HepG2 (cell line): ENCODE data around the gene ACBD3. TPM values are rescaled to one million over a fixed set of nuclear protein-coding genes. Genes with fewer than 3 reads are reported as not detected.

Experiments
- ATAC-seq: fragments of 200-7000 bp; cut with Tn5 transposase; 3 replicates; pipeline ENCODE4 v1.9.1; 2020; ENCODE audit warnings: mild to moderate bottlenecking, moderate library complexity
- BruUV-seq: library from RNA; stranded (reverse); fragments of 400-500 nt; replicated peaks from 2 replicates; lab custom pipeline; 2021; lab: Mats Ljungman, UMichigan
- CTCF ChIA-PET: fragments of 300-600 bp; formaldehyde crosslinking; extraction: SDS; loops from one replicate; lab custom pipeline; 2021; ENCODE audit warnings: low total read pairs, inconsistent platforms, low intra/inter-chr PET ratio; lab: Yijun Ruan, JAX
- POLR2A ChIA-PET: fragments of 350-600 bp; sonication (Branson Sonifier 250); formaldehyde crosslinking; loops from one replicate; lab custom pipeline; 2020; ENCODE audit warnings: antibody characterized with exemption, inconsistent platforms; lab: Yijun Ruan, JAX
- DNase-seq: peaks from one replicate; pipeline ENCODE4 v3.0.0-alpha.2; 2015; ENCODE audit warnings: low spot score
- FAIRE-seq: peaks from 3 replicates; lab custom pipeline; 2011; peaks lifted over from hg19 to GRCh38; lab: Jason Lieb, UNC
- H2AFZ ChIP-seq: one replicate; pipeline ENCODE4 v1.6.1; 2011; ENCODE audit warnings: low read length, inconsistent platforms
- H3K27ac ChIP-seq: fragments of 300-600 bp; 3 replicates; pipeline ENCODE4 v1.8.0; 2011; ENCODE audit warnings: mixed run types, mild to moderate bottlenecking, mixed read lengths, low read length, inconsistent platforms; ENCODE audit not compliant: insufficient read depth; ENCODE audit errors: extremely low read length
- H3K27me3 ChIP-seq, 2 experiments: fragments of 200-600 bp in 1 of 2; 2 replicates in 1 of 2; 3 replicates in 1 of 2; pipeline versions ENCODE4 v1.6.0 to v1.8.0; 2011; ENCODE audit warnings: low read length in 2 of 2, mild to moderate bottlenecking in 2 of 2, moderate library complexity in 2 of 2, inconsistent platforms in 1 of 2; ENCODE audit not compliant: insufficient read depth in 2 of 2, control insufficient read depth in 1 of 2
- H3K36me3 ChIP-seq, 2 experiments: fragments of 200-600 bp in 1 of 2; replicated peaks in 1 of 2; 2 replicates in 1 of 2; 3 replicates in 1 of 2; pipeline versions ENCODE4 v1.5.1 to v1.8.0; 2011; ENCODE audit warnings: low read length in 2 of 2, inconsistent platforms in 1 of 2; ENCODE audit not compliant: insufficient read depth in 2 of 2, control insufficient read depth in 1 of 2
- H3K4me1 ChIP-seq: 2 replicates; pipeline ENCODE4 v1.5.1; 2012; ENCODE audit warnings: low read length, inconsistent platforms; ENCODE audit not compliant: insufficient read depth
- H3K4me2 ChIP-seq: 2 replicates; pipeline ENCODE4 v1.6.0; 2011; ENCODE audit warnings: low read depth, low read length, inconsistent platforms
- H3K4me3 ChIP-seq, 3 experiments: fragments of 200-600 bp in 1 of 3; sonication (generic), shearing (Covaris generic) in 1 of 3; replicated peaks in 1 of 3; 2 replicates each; pipeline ENCODE4 v1.5.1; 2011 to 2016; ENCODE audit warnings: low read length in 3 of 3, inconsistent platforms in 2 of 3, low read depth in 2 of 3, mild to moderate bottlenecking in 2 of 3, control low read depth in 1 of 3, mixed read lengths in 1 of 3; ENCODE audit not compliant: insufficient read depth in 1 of 3
- H3K79me2 ChIP-seq: one replicate; pipeline ENCODE4 v1.6.1; 2011; ENCODE audit warnings: low read length, inconsistent platforms; ENCODE audit not compliant: insufficient read depth
- H3K9ac ChIP-seq: 2 replicates; pipeline ENCODE4 v1.6.0; 2011; ENCODE audit warnings: mild to moderate bottlenecking, low read depth, low read length, inconsistent platforms; ENCODE audit not compliant: insufficient read depth
- H3K9me3 ChIP-seq: 2 replicates; pipeline ENCODE4 v1.5.1; 2012; ENCODE audit warnings: mild to moderate bottlenecking, low read length
- H4K20me1 ChIP-seq: 2 replicates; pipeline ENCODE4 v1.6.0; 2011; ENCODE audit warnings: inconsistent platforms, mild to moderate bottlenecking, low read length, moderate library complexity; ENCODE audit not compliant: insufficient read depth
- ATF1 ChIP-seq: IDR thresholded peaks from 2 replicates; pipeline ENCODE4 v1.6.1; 2016; ENCODE audit warnings: mild to moderate bottlenecking, control low read depth
- HOMEZ ChIP-seq: IDR thresholded peaks from 2 replicates; pipeline ENCODE4 v1.6.1; 2016; ENCODE audit warnings: low read depth
- HOXA5 ChIP-seq: sonication (generic); formaldehyde crosslinking; IDR thresholded peaks from 2 replicates; pipeline ENCODE4 v1.4.0; 2020; ENCODE audit warnings: missing genetic modification reagents
- IKZF1 ChIP-seq: fragments of 450-650 bp; IDR thresholded peaks from 2 replicates; pipeline ENCODE4 v1.7.1; 2016
- TBL1XR1 ChIP-seq: fragments of 150-350 bp; IDR thresholded peaks from 2 replicates; pipeline ENCODE4 v1.6.1; 2014; ENCODE audit warnings: borderline replicate concordance, low read length; ENCODE audit not compliant: partially characterized antibody
- TBX2 ChIP-seq: sonication (generic); formaldehyde crosslinking; IDR thresholded peaks from 2 replicates; pipeline ENCODE4 v1.5.0; 2020; ENCODE audit warnings: missing genetic modification reagents, mild to moderate bottlenecking, borderline replicate concordance
- ZNF652 ChIP-seq: IDR thresholded peaks from 2 replicates; pipeline ENCODE4 v1.6.1; 2016; ENCODE audit warnings: low read depth, borderline replicate concordance
- ZNF784 ChIP-seq: sonication (generic); formaldehyde crosslinking; IDR thresholded peaks from 2 replicates; pipeline ENCODE4 v1.5.1; 2020; ENCODE audit warnings: missing genetic modification reagents, mild to moderate bottlenecking, borderline replicate concordance
- WGBS: methylation state at CpG from one replicate; pipeline ENCODE4 v1.1.6; 2017; ENCODE audit warnings: low lambda C conversion rate; 5-methylcytosine and 5-hydroxymethylcytosine counted together
- in situ Hi-C: cut with HindIII; loops from 2 replicates; pipeline ENCODE4 v1.10.0; 2017; ENCODE audit warnings: low pct_unique_long_range_greater_than_20kb; ENCODE audit not compliant: extremely low pct_ligation_motif_present
- intact Hi-C: fragments of 100-400 bp; cut with micrococcal nuclease; formaldehyde crosslinking; loops from one replicate; pipeline ENCODE4 v1.10.0; 2022; ENCODE audit not compliant: unreplicated experiment
- polyA plus RNA-seq, 8 experiments: library from polyadenylated mRNA; depleted of rRNA in 3 of 8; stranded (reverse) in 7 of 8; unstranded in 1 of 8; fragments of >200 nt; fragmentation: Illumina TruSeq in 4 of 8; extraction: Trizol in 4 of 8; gene quantifications; 2 replicates each; pipeline versions ENCODE4 v1.2.1 to v1.2.3, GENCODE V29; 2011 to 2016; ENCODE audit warnings: low read depth in 4 of 8, missing spikeins in 1 of 8, mixed read lengths in 1 of 8; ENCODE audit not compliant: insufficient read depth in 1 of 8
- total RNA-seq, 5 experiments: library from RNA; depleted of rRNA; stranded (reverse); fragments of >200 nt; fragmentation: Illumina TruSeq; extraction: Trizol; gene quantifications; 2 replicates each; pipeline ENCODE4 v1.2.3, GENCODE V29; 2016; ENCODE audit warnings: low read depth in 1 of 5
- TF ChIP-seq, protein P1 (sequence below): sonication (generic); formaldehyde crosslinking; IDR thresholded peaks from 2 replicates; pipeline ENCODE4 v1.4.0; 2020; ENCODE audit warnings: missing genetic modification reagents

Gene ACBD3
- total and polyA plus RNA-seq, 2 of the 13 experiments (the other 11 are each of a cell fraction or from before 2014, with no cell fraction given) = 24.3 to 39.3 TPM

GRCh38 chr1:226125831-226126230 is 60.7 kb downstream of the ACBD3 start:
- Histone ChIP-seq H3K36me3 (no peaks in the 10 kb centered on the region), H3K27me3 (peaks cover 0 to 5% of the 10 kb centered on the region in 2 experiments; a peak in 3 of 5 replicates), H3K4me2 (peak overlapping the region; percentile 100; the same call in 1 of the 2 replicates), H3K9ac (no peak overlapping the region), H2AFZ (no peak overlapping the region), H3K79me2 (no peaks in the 10 kb centered on the region), H3K4me3 (no peak overlapping the region), H3K9me3 (no peaks in the 10 kb centered on the region), H3K27ac (no peak overlapping the region), H3K4me1 (peaks cover 66% of the 10 kb centered on the region), H4K20me1 (no peaks in the 10 kb centered on the region)
- ChIA-PET CTCF (interaction anchor here (1.1 to 2.5 kb wide), 4 partner anchors 16 to 71 kb away, joined by 3 to 28 read pairs (median 6); no protein-coding TSS in a partner anchor), POLR2A (interaction anchor here (0.9 to 4.2 kb wide), 4 partner anchors 41 to 71 kb away, joined by 3 to 18 read pairs (median 4); partner anchors contain the start of gene H3-3A)
- intact Hi-C loops = loop anchor here (1.0 to 5.0 kb wide), 3 partner anchors 41 to 206 kb away; no protein-coding TSS in a partner anchor
- DNase-seq (no peak), ATAC-seq (no peak), FAIRE-seq (no peak)
- in situ Hi-C loops = loop anchor here (10.0 kb wide), 1 partner anchor 209 kb away; no protein-coding TSS in a partner anchor
- TF ChIP-seq IKZF1 (no peak), TBX2 (no peak), ZNF784 (no peak), ZNF652 (no peak), ATF1 (CRISPR knock-in tag) (no peak), TBL1XR1 (no peak), HOXA5 (no peak), HOMEZ (CRISPR knock-in tag) (no peak)
- TF ChIP-seq, protein P1, sequence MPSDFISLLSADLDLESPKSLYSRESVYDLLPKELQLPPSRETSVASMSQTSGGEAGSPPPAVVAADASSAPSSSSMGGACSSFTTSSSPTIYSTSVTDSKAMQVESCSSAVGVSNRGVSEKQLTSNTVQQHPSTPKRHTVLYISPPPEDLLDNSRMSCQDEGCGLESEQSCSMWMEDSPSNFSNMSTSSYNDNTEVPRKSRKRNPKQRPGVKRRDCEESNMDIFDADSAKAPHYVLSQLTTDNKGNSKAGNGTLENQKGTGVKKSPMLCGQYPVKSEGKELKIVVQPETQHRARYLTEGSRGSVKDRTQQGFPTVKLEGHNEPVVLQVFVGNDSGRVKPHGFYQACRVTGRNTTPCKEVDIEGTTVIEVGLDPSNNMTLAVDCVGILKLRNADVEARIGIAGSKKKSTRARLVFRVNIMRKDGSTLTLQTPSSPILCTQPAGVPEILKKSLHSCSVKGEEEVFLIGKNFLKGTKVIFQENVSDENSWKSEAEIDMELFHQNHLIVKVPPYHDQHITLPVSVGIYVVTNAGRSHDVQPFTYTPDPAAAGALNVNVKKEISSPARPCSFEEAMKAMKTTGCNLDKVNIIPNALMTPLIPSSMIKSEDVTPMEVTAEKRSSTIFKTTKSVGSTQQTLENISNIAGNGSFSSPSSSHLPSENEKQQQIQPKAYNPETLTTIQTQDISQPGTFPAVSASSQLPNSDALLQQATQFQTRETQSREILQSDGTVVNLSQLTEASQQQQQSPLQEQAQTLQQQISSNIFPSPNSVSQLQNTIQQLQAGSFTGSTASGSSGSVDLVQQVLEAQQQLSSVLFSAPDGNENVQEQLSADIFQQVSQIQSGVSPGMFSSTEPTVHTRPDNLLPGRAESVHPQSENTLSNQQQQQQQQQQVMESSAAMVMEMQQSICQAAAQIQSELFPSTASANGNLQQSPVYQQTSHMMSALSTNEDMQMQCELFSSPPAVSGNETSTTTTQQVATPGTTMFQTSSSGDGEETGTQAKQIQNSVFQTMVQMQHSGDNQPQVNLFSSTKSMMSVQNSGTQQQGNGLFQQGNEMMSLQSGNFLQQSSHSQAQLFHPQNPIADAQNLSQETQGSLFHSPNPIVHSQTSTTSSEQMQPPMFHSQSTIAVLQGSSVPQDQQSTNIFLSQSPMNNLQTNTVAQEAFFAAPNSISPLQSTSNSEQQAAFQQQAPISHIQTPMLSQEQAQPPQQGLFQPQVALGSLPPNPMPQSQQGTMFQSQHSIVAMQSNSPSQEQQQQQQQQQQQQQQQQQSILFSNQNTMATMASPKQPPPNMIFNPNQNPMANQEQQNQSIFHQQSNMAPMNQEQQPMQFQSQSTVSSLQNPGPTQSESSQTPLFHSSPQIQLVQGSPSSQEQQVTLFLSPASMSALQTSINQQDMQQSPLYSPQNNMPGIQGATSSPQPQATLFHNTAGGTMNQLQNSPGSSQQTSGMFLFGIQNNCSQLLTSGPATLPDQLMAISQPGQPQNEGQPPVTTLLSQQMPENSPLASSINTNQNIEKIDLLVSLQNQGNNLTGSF (CRISPR knock-in tag) = no peak
- WGBS = 92% methylated on average over 10 of the region's 10 CpGs
- no TSS peak for BruUV-seq
